Activated T-helper 2 cell treated with anti-CD3 and anti-CD28 coated beads, Interferon-gamma antibody, Interleukin-2, Interleukin-4, amounts not matched to agents 10 μg/mL and 5 μg/mL and 100 μg/mL, durations not matched to agents 14 hours and 24 hours and 36 hours (primary cell): ENCODE measurements around the gene TBC1D8. TPM values are rescaled to one million over a fixed set of nuclear protein-coding genes. Genes with fewer than 3 reads are reported as not detected.

Experiments
- DNase-seq: peaks from one replicate; pipeline ENCODE4 v3.0.0; 2021; ENCODE audit warnings: low spot score
- H3K27ac Mint-ChIP-seq: one replicate; pipeline ENCODE4 v1.8.0; 2021; ENCODE audit warnings: mixed read lengths
- H3K27me3 Mint-ChIP-seq: one replicate; pipeline ENCODE4 v1.8.0; 2021; ENCODE audit warnings: low read depth, mixed read lengths
- H3K36me3 Mint-ChIP-seq: one replicate; pipeline ENCODE4 v1.8.0; 2021; ENCODE audit warnings: low read depth, mixed read lengths
- H3K4me1 Mint-ChIP-seq: one replicate; pipeline ENCODE4 v1.8.0; 2021; ENCODE audit warnings: low read depth, mixed read lengths
- H3K4me3 Mint-ChIP-seq: one replicate; pipeline ENCODE4 v1.8.0; 2021; ENCODE audit warnings: low read depth, mild to moderate bottlenecking, moderate library complexity, mixed read lengths
- H3K9me3 Mint-ChIP-seq: one replicate; pipeline ENCODE4 v1.8.0; 2021; ENCODE audit warnings: mixed read lengths
- intact Hi-C: fragments of 100-400 bp; cut with micrococcal nuclease; formaldehyde crosslinking; loops from one replicate; pipeline ENCODE4 v1.15.1; 2023
- total RNA-seq: library from RNA; stranded (reverse); gene quantifications from 2 replicates; pipeline ENCODE4 v1.2.3, GENCODE V29; 2022

TBC1D8 gene
- total RNA-seq, 1 donor from 2014 or later = 1.3 TPM

GRCh38 chr2:101111917-101112771 lies 39.0 kb downstream of the TBC1D8 start:
- intact Hi-C loops = no loop called here

DNA sequence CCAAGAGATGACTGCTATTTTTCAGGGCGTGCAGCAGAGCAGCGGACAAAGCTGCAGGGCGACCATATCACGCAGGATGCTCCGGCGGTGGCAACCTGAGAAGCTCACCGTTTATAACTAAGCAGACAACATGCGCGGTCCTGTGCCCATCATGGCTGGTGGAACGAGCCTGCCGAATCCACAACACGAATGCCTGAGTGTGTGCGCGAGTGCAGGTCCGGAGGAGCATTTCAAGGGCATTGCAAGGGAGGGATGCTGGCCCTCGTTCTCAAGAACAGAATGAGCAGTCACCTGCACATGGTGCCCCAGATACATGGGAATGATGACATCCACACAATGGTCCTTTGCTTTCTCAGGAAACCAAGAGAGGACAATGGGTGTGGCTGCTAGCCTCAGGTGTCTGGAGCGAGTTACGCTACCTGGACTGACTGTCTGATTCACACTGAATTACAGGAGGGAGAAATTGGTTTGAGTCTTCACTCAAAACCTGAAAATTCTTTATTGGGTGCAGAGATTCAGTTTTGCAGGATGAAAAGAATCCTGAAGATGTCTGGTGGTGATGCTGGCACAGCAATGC lies 39.8 kb downstream of the TBC1D8 start:
- no peak overlapping the region for H3K27ac Mint-ChIP-seq
- intact Hi-C loops = no loop called here
- H3K4me3 Mint-ChIP-seq = no peak overlapping the region
- H3K27me3 Mint-ChIP-seq = peaks cover 5% of the 10 kb centered on the region
- no peaks in the 10 kb centered on the region for H3K9me3 Mint-ChIP-seq
- H3K4me1 Mint-ChIP-seq = no peaks in the 10 kb centered on the region
- DNase-seq = no peak
- H3K36me3 Mint-ChIP-seq = no peaks in the 10 kb centered on the region

More at GRCh38 chr2:101111917-101112771, 39.0 kb downstream of the TBC1D8 start:
- H3K4me1 Mint-ChIP-seq = no peaks in the 10 kb centered on the region
- H3K4me3 Mint-ChIP-seq = no peak overlapping the region
- no peaks in the 10 kb centered on the region for H3K9me3 Mint-ChIP-seq
- no peak for DNase-seq
- peaks cover 5% of the 10 kb centered on the region for H3K27me3 Mint-ChIP-seq
- no peaks in the 10 kb centered on the region for H3K36me3 Mint-ChIP-seq
- H3K27ac Mint-ChIP-seq = no peak overlapping the region

GRCh38 chr2:101109451-101110118 lies 41.6 kb downstream of the TBC1D8 start:
- intact Hi-C loops = no loop called here
- H3K4me1 Mint-ChIP-seq = no peaks in the 10 kb centered on the region
- peaks cover 6% of the 10 kb centered on the region for H3K27me3 Mint-ChIP-seq
- no peak overlapping the region for H3K4me3 Mint-ChIP-seq
- H3K9me3 Mint-ChIP-seq = no peaks in the 10 kb centered on the region
- no peak overlapping the region for H3K27ac Mint-ChIP-seq
- DNase-seq = no peak
- no peaks in the 10 kb centered on the region for H3K36me3 Mint-ChIP-seq

GRCh38 chr2:101108357-101108756 lies 42.8 kb downstream of the TBC1D8 start:
- intact Hi-C loops = no loop called here
- no peak overlapping the region for H3K4me3 Mint-ChIP-seq
- H3K9me3 Mint-ChIP-seq = no peaks in the 10 kb centered on the region
- H3K36me3 Mint-ChIP-seq = no peaks in the 10 kb centered on the region
- peaks cover 6% of the 10 kb centered on the region for H3K27me3 Mint-ChIP-seq
- no peak for DNase-seq
- no peaks in the 10 kb centered on the region for H3K4me1 Mint-ChIP-seq
- H3K27ac Mint-ChIP-seq = no peak overlapping the region

DNA sequence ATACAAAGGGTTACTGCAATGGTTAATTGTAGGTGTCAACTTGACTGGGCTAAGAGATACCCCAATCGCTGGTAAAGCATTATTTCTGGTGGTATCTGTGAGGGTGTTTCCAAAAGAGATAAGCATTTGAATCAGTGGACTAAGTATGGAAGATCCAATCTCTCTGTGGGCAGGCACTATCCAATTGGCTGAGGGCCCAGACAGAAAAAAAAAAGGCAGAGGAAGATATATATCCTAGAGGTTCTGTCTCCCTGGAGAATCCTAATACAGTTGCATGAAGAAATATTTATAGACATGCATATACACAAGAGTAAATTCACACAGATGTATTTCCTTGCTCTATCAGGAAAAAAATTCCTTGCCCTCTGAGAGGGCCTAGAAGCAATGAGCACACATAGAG lies 43.9 kb downstream of the TBC1D8 start:
- intact Hi-C loops = no loop called here
- Mint-ChIP-seq H3K4me1 (no peaks in the 10 kb centered on the region), H3K27ac (no peak overlapping the region), H3K36me3 (no peaks in the 10 kb centered on the region), H3K9me3 (peaks cover 9% of the 10 kb centered on the region), H3K4me3 (no peak overlapping the region), H3K27me3 (peaks cover 1% of the 10 kb centered on the region)
- DNase-seq = no peak

DNA sequence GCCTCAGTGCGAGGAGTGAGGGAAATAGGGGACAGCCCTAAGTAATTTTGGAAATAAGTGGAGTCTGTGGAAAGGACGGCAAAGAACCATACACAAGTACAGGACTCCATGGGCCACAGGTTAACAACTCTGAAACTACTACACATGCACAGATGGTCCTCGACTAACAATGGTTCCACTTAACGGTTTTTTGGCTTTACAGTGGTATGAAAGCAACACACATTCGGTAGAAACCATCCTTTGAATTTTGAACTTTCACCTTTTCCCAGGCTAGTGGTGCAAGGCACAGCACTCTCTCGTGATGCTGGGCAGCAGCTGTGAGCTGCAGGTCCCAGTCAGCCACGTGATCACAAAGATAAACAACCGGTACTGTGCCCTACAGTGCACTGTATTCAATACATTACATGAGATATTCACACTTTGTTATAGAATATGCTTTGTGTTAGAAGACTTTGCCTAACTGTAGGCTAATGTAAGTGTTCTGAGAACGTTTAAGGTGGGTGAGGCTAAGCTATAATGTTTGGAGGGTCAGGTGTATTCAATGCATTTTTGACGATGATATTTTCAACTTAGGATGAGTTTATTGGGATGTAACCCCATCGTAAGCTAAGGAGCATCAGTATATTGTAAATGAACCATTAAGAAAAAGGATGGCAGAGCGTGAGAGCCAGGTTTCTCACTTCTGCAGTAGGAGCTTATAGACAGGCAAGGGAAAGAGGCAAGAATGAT lies 44.6 kb downstream of the TBC1D8 start:
- no peak overlapping the region for H3K4me3 Mint-ChIP-seq
- peaks cover 12% of the 10 kb centered on the region for H3K9me3 Mint-ChIP-seq
- H3K4me1 Mint-ChIP-seq = no peaks in the 10 kb centered on the region
- peaks cover 1% of the 10 kb centered on the region for H3K27me3 Mint-ChIP-seq
- intact Hi-C loops = no loop called here
- DNase-seq = no peak
- no peaks in the 10 kb centered on the region for H3K36me3 Mint-ChIP-seq
- H3K27ac Mint-ChIP-seq = no peak overlapping the region

DNA sequence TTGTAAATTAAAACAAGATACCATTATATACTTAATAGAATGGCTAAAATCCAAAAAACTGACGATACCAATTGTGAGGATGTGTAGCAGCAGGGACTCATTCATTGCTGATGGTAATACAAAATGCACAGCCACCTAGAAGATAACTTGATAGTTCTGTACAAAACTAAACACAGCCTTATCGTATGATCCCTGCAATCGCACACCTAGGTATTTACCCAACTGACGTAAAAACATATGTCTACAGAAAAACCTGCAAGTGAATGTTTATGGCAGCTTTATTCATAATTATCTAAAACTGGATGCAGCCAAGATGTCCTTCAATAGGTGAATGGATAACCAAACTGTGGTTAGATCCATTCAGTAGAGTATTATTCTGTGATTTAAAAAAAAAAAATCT lies 45.5 kb downstream of the TBC1D8 start:
- no peak overlapping the region for H3K4me3 Mint-ChIP-seq
- peaks cover 2% of the 10 kb centered on the region for H3K27me3 Mint-ChIP-seq
- H3K36me3 Mint-ChIP-seq = no peaks in the 10 kb centered on the region
- intact Hi-C loops = no loop called here
- DNase-seq = no peak
- peaks cover 20% of the 10 kb centered on the region for H3K9me3 Mint-ChIP-seq
- no peak overlapping the region for H3K27ac Mint-ChIP-seq
- H3K4me1 Mint-ChIP-seq = no peaks in the 10 kb centered on the region

DNA sequence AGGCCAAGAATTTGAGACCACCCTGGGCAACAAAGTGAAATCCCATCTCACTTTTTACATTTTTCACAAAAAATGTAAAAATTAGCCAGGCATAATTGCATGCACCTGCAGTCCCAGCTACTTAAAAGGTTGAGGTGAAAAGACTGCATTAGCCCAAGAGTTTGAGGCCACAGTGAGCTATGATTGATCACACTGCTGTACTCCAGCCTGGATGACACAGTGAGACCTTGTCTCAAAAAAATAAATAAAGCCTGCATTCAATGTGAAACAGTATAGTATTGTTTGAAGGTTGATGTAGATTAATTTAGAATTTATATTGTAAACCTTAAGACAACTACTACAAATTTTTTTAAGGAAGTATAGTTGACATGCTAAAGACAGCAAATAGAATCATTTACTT lies 53.5 kb downstream of the TBC1D8 start:
- peaks cover 5% of the 10 kb centered on the region for H3K27me3 Mint-ChIP-seq

GRCh38 chr2:101096619-101097142 lies 54.5 kb downstream of the TBC1D8 start:
- peaks cover 5% of the 10 kb centered on the region for H3K27me3 Mint-ChIP-seq

More for the DNA sequence above, 53.5 kb downstream of the TBC1D8 start:
- no peak overlapping the region for H3K27ac Mint-ChIP-seq
- intact Hi-C loops = no loop called here
- DNase-seq = no peak
- no peak overlapping the region for H3K4me3 Mint-ChIP-seq
- H3K9me3 Mint-ChIP-seq = peaks cover 38% of the 10 kb centered on the region
- H3K4me1 Mint-ChIP-seq = no peaks in the 10 kb centered on the region
- no peaks in the 10 kb centered on the region for H3K36me3 Mint-ChIP-seq

GRCh38 chr2:101094351-101094750 lies 56.8 kb downstream of the TBC1D8 start:
- no peaks in the 10 kb centered on the region for H3K36me3 Mint-ChIP-seq
- H3K27me3 Mint-ChIP-seq = peaks cover 2% of the 10 kb centered on the region
- H3K9me3 Mint-ChIP-seq = peaks cover 16% of the 10 kb centered on the region
- H3K4me1 Mint-ChIP-seq = no peaks in the 10 kb centered on the region
- intact Hi-C loops = no loop called here
- no peak overlapping the region for H3K27ac Mint-ChIP-seq
- no peak overlapping the region for H3K4me3 Mint-ChIP-seq
- DNase-seq = no peak

More at GRCh38 chr2:101096619-101097142, 54.5 kb downstream of the TBC1D8 start:
- peaks cover 32% of the 10 kb centered on the region for H3K9me3 Mint-ChIP-seq
- no peak for DNase-seq
- H3K27ac Mint-ChIP-seq = no peak overlapping the region
- H3K4me3 Mint-ChIP-seq = no peak overlapping the region
- H3K4me1 Mint-ChIP-seq = no peaks in the 10 kb centered on the region
- intact Hi-C loops = no loop called here
- H3K36me3 Mint-ChIP-seq = no peaks in the 10 kb centered on the region

GRCh38 chr2:101089942-101090799 lies 61.0 kb downstream of the TBC1D8 start:
- H3K9me3 Mint-ChIP-seq = no peaks in the 10 kb centered on the region
- peaks cover 2% of the 10 kb centered on the region for H3K27me3 Mint-ChIP-seq
- H3K27ac Mint-ChIP-seq = no peak overlapping the region
- no peaks in the 10 kb centered on the region for H3K4me1 Mint-ChIP-seq
- H3K4me3 Mint-ChIP-seq = no peak overlapping the region
- no peak for DNase-seq
- H3K36me3 Mint-ChIP-seq = no peaks in the 10 kb centered on the region
- intact Hi-C loops = no loop called here

- Mint-ChIP-seq H3K9me3 (no peaks in the 10 kb centered on the region), H3K4me3 (no peak overlapping the region), H3K27ac (no peak overlapping the region), H3K27me3 (no peaks in the 10 kb centered on the region), H3K4me1 (no peaks in the 10 kb centered on the region), H3K36me3 (no peaks in the 10 kb centered on the region)
- no peak for DNase-seq
- intact Hi-C loops = no loop called here
These were observed 61.8 kb downstream of the TBC1D8 start for GRCh38 chr2:101089419-101089818.
